Measurements from ENCODE around the gene ZNF346.

- TF ChIP-seq POLR2A (IDR thresholded peaks at IDR 0.05) (no peak), CTCF (IDR thresholded peaks at IDR 0.05) (no peak)
These were observed 73.9 kb downstream of the ZNF346 start for GRCh38 chr5:177096162-177097015.

All from testis (tissue), 2 donors.